DOHH2 (cell line): Measurements from ENCODE around the gene TMEM259.

ENCODE experiments used
- H3F3A ChIP-seq: fragments of 200-600 bp; sonication (generic), shearing (Covaris generic); 2 replicates; pipeline ENCODE4 v1.6.0; 2016; ENCODE audit warnings: antibody characterized with exemption, mild to moderate bottlenecking; ENCODE audit not compliant: control insufficient read depth, insufficient read depth
- H3K27ac ChIP-seq: fragments of 200-600 bp; sonication (generic); 2 replicates; pipeline ENCODE4 v1.5.1; 2014; ENCODE audit warnings: low read depth, mild to moderate bottlenecking, low read length, moderate library complexity
- H3K27me3 ChIP-seq: fragments of 200-600 bp; sonication (generic); 2 replicates; pipeline ENCODE4 v1.6.1; 2014; ENCODE audit warnings: mild to moderate bottlenecking, low read length, mixed read lengths; ENCODE audit not compliant: control insufficient read depth
- H3K36me3 ChIP-seq: fragments of 200-600 bp; sonication (generic); 2 replicates; pipeline ENCODE4 v1.6.1; 2014; ENCODE audit warnings: mild to moderate bottlenecking, low read length, moderate library complexity, mixed read lengths; ENCODE audit not compliant: control insufficient read depth
- H3K4me1 ChIP-seq: fragments of 200-600 bp; sonication (generic); 2 replicates; pipeline ENCODE4 v1.6.1; 2014; ENCODE audit warnings: mild to moderate bottlenecking, low read length, mixed read lengths; ENCODE audit not compliant: control insufficient read depth
- H3K4me2 ChIP-seq: fragments of 200-600 bp; sonication (generic); 2 replicates; pipeline ENCODE4 v1.6.0; 2014; ENCODE audit warnings: mild to moderate bottlenecking, low read length, moderate library complexity
- H3K4me3 ChIP-seq: fragments of 200-600 bp; sonication (generic); 2 replicates; pipeline ENCODE4 v1.5.1; 2014; ENCODE audit warnings: mild to moderate bottlenecking, low read length, mixed read lengths
- H3K79me2 ChIP-seq: fragments of 200-600 bp; sonication (generic); 2 replicates; pipeline ENCODE4 v1.6.1; 2014; ENCODE audit warnings: mild to moderate bottlenecking, low read length, mixed read lengths; ENCODE audit not compliant: control insufficient read depth
- H3K9me2 ChIP-seq: fragments of 200-600 bp; sonication (generic); replicated peaks from 2 replicates; pipeline ENCODE4 v1.6.1; 2014; ENCODE audit warnings: mild to moderate bottlenecking, low read length, mixed read lengths; ENCODE audit not compliant: control insufficient read depth
- H3K9me3 ChIP-seq: fragments of 200-600 bp; sonication (generic); 2 replicates; pipeline ENCODE4 v1.6.1; 2014; ENCODE audit warnings: antibody characterized with exemption, low read length, mixed read lengths; ENCODE audit not compliant: control insufficient read depth, insufficient read depth
- H4K20me1 ChIP-seq: fragments of 200-600 bp; sonication (generic); 2 replicates; pipeline ENCODE4 v1.6.0; 2014; ENCODE audit warnings: low read depth, mild to moderate bottlenecking, antibody characterized with exemption, low read length, moderate library complexity; ENCODE audit not compliant: control insufficient read depth, insufficient read depth
- CTCF ChIP-seq: fragments of 200-600 bp; sonication (generic); IDR thresholded peaks from one replicate; pipeline ENCODE4 v1.5.1; 2014; ENCODE audit warnings: antibody characterized with exemption, mild to moderate bottlenecking, low read depth, low read length; ENCODE audit not compliant: poor library complexity, severe bottlenecking
- EZH2phosphoT487 ChIP-seq: fragments of 200-600 bp; sonication (generic); IDR thresholded peaks from 2 replicates; pipeline ENCODE4 v1.6.1; 2017; ENCODE audit warnings: borderline replicate concordance, mild to moderate bottlenecking, antibody characterized with exemption, low read length, moderate library complexity, mixed read lengths

Gene TMEM259

DNA sequence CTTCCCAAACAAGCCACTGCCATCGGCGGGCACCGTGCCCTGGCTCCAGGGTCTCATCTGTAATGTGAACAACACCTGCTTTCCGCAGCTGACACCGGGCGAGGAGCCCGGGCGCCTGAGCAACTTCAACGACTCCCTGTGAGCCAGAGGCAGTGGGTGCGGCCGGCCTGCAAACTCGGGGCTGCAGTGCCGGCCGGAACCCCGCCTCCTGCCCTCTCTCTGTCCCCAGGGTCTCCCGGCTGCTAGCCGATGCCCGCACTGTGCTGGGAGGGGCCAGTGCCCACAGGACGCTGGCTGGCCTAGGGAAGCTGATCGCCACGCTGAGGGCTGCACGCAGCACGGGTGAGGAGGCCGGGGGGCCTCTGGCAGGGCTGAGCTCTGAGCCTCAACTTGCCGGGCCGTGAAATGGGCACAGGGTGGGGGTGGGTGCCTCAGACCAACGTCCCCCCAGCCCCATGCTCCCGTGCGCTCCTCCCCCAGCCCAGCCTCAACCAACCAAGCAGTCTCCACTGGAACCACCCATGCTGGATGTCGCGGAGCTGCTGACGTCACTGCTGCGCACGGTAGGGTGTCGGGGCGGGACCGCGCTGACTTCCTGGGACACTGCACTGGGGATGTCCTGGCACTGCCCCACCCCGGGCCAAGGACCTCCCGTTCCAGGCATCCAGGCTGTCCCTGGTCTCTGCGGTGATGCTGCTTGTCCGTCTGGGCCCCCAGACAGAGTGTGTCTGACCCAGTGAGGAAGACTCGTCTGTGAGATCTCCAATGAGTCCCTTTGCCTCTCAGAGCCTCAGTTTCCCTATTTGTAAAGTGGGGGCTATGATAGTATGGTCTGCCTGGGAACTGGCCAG, 21.1 kb upstream of the TMEM259 start:
- H3K4me3 ChIP-seq: no peak overlapping the region

DNA sequence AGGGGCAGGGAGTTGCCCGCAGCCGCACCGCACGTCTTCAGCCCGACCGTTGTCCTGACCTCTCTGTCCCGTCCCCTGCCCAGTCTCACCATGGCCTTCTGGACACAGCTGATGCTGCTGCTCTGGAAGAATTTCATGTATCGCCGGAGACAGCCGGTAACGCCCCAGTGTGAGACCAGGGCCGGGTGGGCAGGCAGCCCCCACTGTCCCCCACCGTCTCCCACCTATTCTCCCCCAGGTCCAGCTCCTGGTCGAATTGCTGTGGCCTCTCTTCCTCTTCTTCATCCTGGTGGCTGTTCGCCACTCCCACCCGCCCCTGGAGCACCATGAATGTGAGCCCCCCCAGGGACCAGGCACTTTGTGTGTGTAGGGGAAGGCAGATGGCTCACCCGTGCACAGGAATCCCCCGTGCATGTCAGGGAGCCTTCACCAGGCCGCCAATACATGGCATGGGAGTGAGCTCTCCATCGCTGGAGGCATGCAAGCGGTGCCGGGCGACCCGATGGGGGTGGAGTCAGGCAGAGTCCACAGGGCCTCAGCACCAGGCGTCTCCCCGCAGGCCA, 20.4 kb upstream of the TMEM259 start:
- Histone ChIP-seq H3K4me2 (peak overlapping the region; percentile 89), H3K79me2 (peaks cover 16% of the 10 kb centered on the region), H3K4me1 (peaks cover 47% of the 10 kb centered on the region), H3K9me3 (no peaks in the 10 kb centered on the region), H3K4me3 (peak overlapping the region; percentile 90), H3K36me3 (peaks cover 49% of the 10 kb centered on the region), H3F3A (peaks cover 30% of the 10 kb centered on the region), H3K27ac (no peak overlapping the region), H3K9me2 (no peaks in the 10 kb centered on the region), H4K20me1 (peaks cover 4% of the 10 kb centered on the region; the same call in 1 of the 2 replicates), H3K27me3 (no peaks in the 10 kb centered on the region)
- TF ChIP-seq CTCF: no peak
- TF ChIP-seq EZH2phosphoT487: no peak

More for the DNA sequence above, 21.1 kb upstream of the TMEM259 start:
- no peaks in the 10 kb centered on the region for H3K9me2 ChIP-seq
- H3K9me3 ChIP-seq: no peaks in the 10 kb centered on the region
- H3K36me3 ChIP-seq: peaks cover 52% of the 10 kb centered on the region
- peaks cover 26% of the 10 kb centered on the region for H3F3A ChIP-seq
- H3K4me2 ChIP-seq: no peak overlapping the region
- H3K4me1 ChIP-seq: peaks cover 41% of the 10 kb centered on the region
- no peaks in the 10 kb centered on the region for H3K27me3 ChIP-seq
- peaks cover 16% of the 10 kb centered on the region for H3K79me2 ChIP-seq
- no peak overlapping the region for H3K27ac ChIP-seq
- TF ChIP-seq EZH2phosphoT487 (no peak), CTCF (no peak)
- peaks cover 4% of the 10 kb centered on the region; the same call in 1 of the 2 replicates for H4K20me1 ChIP-seq

DNA sequence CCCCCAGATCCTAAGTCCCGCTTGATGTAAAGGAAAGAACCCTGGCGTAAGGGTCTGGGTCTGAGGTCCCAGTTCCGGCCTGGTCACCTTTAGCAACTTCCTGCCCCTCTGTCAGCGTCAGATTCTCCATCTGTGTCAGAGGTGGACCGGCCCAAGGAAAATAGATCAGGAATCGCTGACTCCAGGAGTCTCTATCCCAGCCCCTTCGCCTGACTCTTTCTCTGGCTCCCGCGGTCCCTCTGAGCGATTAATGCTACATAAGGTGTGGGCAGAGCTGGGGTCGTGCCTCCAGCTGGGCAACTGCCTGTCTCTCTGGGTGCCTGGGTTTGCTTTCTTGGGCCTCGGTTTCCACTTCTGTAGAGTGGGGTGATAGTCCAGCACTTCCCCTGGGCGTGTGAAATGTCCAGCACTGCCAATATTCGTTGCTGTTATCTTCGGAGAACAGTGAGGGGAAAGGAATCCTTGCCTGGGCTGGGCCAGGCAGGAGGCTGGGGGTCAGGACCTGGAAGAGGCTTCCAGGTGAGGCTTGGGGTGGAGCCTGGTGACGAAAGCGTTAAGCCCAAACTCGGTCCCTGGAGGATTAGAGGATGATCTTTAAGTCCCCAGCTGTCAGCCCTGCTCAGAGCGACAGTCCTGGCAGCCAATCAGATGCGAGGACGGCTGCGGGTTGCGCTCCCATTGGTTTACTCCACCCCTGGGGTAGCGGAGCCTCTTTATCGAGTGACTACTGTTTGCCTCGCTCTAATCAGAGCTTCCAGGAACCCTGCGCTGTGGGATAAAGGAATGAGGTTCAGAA, 19.8 kb upstream of the TMEM259 start:
- Histone ChIP-seq H3K4me3 (peak overlapping the region; percentile 90), H3K79me2 (peaks cover 16% of the 10 kb centered on the region), H3K4me2 (peak overlapping the region; percentile 89), H3F3A (peaks cover 30% of the 10 kb centered on the region), H4K20me1 (peaks cover 4% of the 10 kb centered on the region; the same call in 1 of the 2 replicates), H3K36me3 (peaks cover 48% of the 10 kb centered on the region), H3K27ac (peak overlapping the region; percentile 99), H3K4me1 (peaks cover 52% of the 10 kb centered on the region), H3K9me3 (no peaks in the 10 kb centered on the region), H3K27me3 (no peaks in the 10 kb centered on the region), H3K9me2 (no peaks in the 10 kb centered on the region)
- TF ChIP-seq EZH2phosphoT487 (no peak), CTCF (no peak)
